MM.1S (cell line): ENCODE results near the gene FCGR3A.
"Not testable (repeated sequence)": the region's sequence is repeated elsewhere in the genome, so short reads cannot be mapped to it uniquely, and the experiment has no call there.

Experiments
- DNase-seq: peaks from one replicate; pipeline ENCODE4 v3.0.0-alpha.2; 2015
- H2AFZ ChIP-seq: fragments of 300-600 bp; sonication (generic); 2 replicates; pipeline ENCODE4 v1.6.0; 2016; ENCODE audit warnings: antibody characterized with exemption, low read length
- H3F3A ChIP-seq: fragments of 300-600 bp; sonication (generic); 2 replicates; pipeline ENCODE4 v1.6.1; 2016; ENCODE audit warnings: mild to moderate bottlenecking, antibody characterized with exemption, low read length, moderate library complexity, mixed read lengths; ENCODE audit not compliant: insufficient read depth
- H3K27ac ChIP-seq: fragments of 300-600 bp; sonication (generic); 2 replicates; pipeline ENCODE4 v1.5.1; 2016; ENCODE audit warnings: mild to moderate bottlenecking, low read length
- H3K27me3 ChIP-seq: fragments of 300-600 bp; sonication (generic); replicated peaks from 2 replicates; pipeline ENCODE4 v1.6.0; 2016; ENCODE audit warnings: low read length; ENCODE audit not compliant: insufficient read depth
- H3K36me3 ChIP-seq: fragments of 300-600 bp; sonication (generic); replicated peaks from 2 replicates; pipeline ENCODE4 v1.6.1; 2016; ENCODE audit warnings: mild to moderate bottlenecking, low read length, mixed read lengths; ENCODE audit not compliant: insufficient read depth
- H3K4me1 ChIP-seq: fragments of 300-600 bp; sonication (generic); 2 replicates; pipeline ENCODE4 v1.6.1; 2016; ENCODE audit warnings: low read length, mixed read lengths
- H3K4me2 ChIP-seq: fragments of 300-600 bp; sonication (generic); 2 replicates; pipeline ENCODE4 v1.6.0; 2016; ENCODE audit warnings: low read depth, low read length
- H3K4me3 ChIP-seq: fragments of 300-600 bp; sonication (generic); 2 replicates; pipeline ENCODE4 v1.5.1; 2016; ENCODE audit warnings: low read length, mixed read lengths
- H3K79me2 ChIP-seq: fragments of 300-600 bp; sonication (generic); 2 replicates; pipeline ENCODE4 v1.6.1; 2016; ENCODE audit warnings: mixed run types, low read length, mixed read lengths
- H3K9ac ChIP-seq: fragments of 300-600 bp; sonication (generic); 2 replicates; pipeline ENCODE4 v1.6.1; 2016; ENCODE audit warnings: low read length, mixed read lengths
- H3K9me2 ChIP-seq: fragments of 300-600 bp; sonication (generic); replicated peaks from 2 replicates; pipeline ENCODE4 v1.6.1; 2016; ENCODE audit warnings: mild to moderate bottlenecking, low read length, mixed read lengths; ENCODE audit not compliant: insufficient read depth
- H3K9me3 ChIP-seq: fragments of 300-600 bp; sonication (generic); replicated peaks from 2 replicates; pipeline ENCODE4 v1.6.1; 2016; ENCODE audit warnings: mild to moderate bottlenecking, low read length, mixed read lengths; ENCODE audit not compliant: insufficient read depth
- H4K20me1 ChIP-seq: fragments of 300-600 bp; sonication (generic); 2 replicates; pipeline ENCODE4 v1.6.1; 2016; ENCODE audit warnings: mild to moderate bottlenecking, low read length, moderate library complexity, mixed read lengths; ENCODE audit not compliant: insufficient read depth

FCGR3A gene

GRCh38 chr1:161554815-161555417 lies 5.3 kb upstream of the FCGR3A start:
- H3K27me3 ChIP-seq, H3K4me1 ChIP-seq, H3K9me2 ChIP-seq, H3K36me3 ChIP-seq, H3K9me3 ChIP-seq, DNase-seq, H3K9ac ChIP-seq, H2AFZ ChIP-seq, H4K20me1 ChIP-seq, H3K79me2 ChIP-seq, H3F3A ChIP-seq, H3K27ac ChIP-seq, H3K4me2 ChIP-seq, H3K4me3 ChIP-seq: not testable (repeated sequence)

DNA sequence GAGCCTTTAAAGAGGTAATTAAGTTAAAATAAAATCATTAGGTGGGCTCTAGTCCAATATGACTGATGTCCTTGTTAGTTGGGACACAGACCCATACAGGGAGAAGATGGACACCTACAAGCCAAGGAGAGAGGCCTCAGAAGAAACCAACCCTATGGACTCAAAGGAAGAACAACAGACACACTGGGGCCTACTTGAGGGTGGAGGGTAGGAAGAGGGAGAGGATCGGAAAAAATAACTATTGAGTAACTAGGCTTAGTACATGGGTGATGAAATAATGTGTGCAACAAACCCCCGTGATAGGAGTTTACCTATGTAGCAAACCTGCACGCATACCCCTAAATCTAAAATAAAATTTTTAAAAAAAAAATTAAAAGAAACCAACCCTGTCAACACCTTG lies 4.7 kb upstream of the FCGR3A start:
- not testable (repeated sequence) for H3K4me1 ChIP-seq, H3K9ac ChIP-seq, H3K36me3 ChIP-seq, H3K4me3 ChIP-seq, DNase-seq, H3K9me2 ChIP-seq, H2AFZ ChIP-seq, H4K20me1 ChIP-seq, H3K79me2 ChIP-seq, H3K27me3 ChIP-seq, H3K27ac ChIP-seq, H3K4me2 ChIP-seq, H3K9me3 ChIP-seq, H3F3A ChIP-seq

- not testable (repeated sequence) for H3K9me3 ChIP-seq, H3K9ac ChIP-seq, H3K4me3 ChIP-seq, DNase-seq, H2AFZ ChIP-seq, H3K36me3 ChIP-seq, H3F3A ChIP-seq, H3K27me3 ChIP-seq, H3K4me1 ChIP-seq, H4K20me1 ChIP-seq, H3K79me2 ChIP-seq, H3K9me2 ChIP-seq, H3K27ac ChIP-seq, H3K4me2 ChIP-seq
Measured at GRCh38 chr1:161553631-161554030, 4.0 kb upstream of the FCGR3A start.

- DNase-seq, H3K9me3 ChIP-seq, H3K9me2 ChIP-seq, H3K36me3 ChIP-seq, H2AFZ ChIP-seq, H3K79me2 ChIP-seq, H3K4me3 ChIP-seq, H3K27ac ChIP-seq, H3K9ac ChIP-seq, H3K27me3 ChIP-seq, H3F3A ChIP-seq, H3K4me1 ChIP-seq, H4K20me1 ChIP-seq, H3K4me2 ChIP-seq: not testable (repeated sequence)
Measured at GRCh38 chr1:161550942-161551341, 1.3 kb upstream of the FCGR3A start.

GRCh38 chr1:161548749-161549406 lies 740 bp downstream of the FCGR3A start:
- H3K27ac ChIP-seq, H3K9ac ChIP-seq, H3K27me3 ChIP-seq, H2AFZ ChIP-seq, DNase-seq, H4K20me1 ChIP-seq, H3K4me2 ChIP-seq, H3F3A ChIP-seq, H3K36me3 ChIP-seq, H3K9me2 ChIP-seq, H3K4me1 ChIP-seq, H3K9me3 ChIP-seq, H3K4me3 ChIP-seq, H3K79me2 ChIP-seq: not testable (repeated sequence)

GRCh38 chr1:161547995-161548741 lies 1.4 kb downstream of the FCGR3A start:
- H3K27me3 ChIP-seq: not testable (repeated sequence)

GRCh38 chr1:161545005-161545731 lies 4.5 kb downstream of the FCGR3A start:
- H3K4me1 ChIP-seq, H3K27ac ChIP-seq, H4K20me1 ChIP-seq, DNase-seq, H3K4me3 ChIP-seq, H3K27me3 ChIP-seq, H3K79me2 ChIP-seq, H3K9ac ChIP-seq, H2AFZ ChIP-seq, H3F3A ChIP-seq, H3K36me3 ChIP-seq, H3K4me2 ChIP-seq, H3K9me2 ChIP-seq, H3K9me3 ChIP-seq: not testable (repeated sequence)

More at GRCh38 chr1:161547995-161548741, 1.4 kb downstream of the FCGR3A start:
- not testable (repeated sequence) for H3K4me2 ChIP-seq, H3K9me2 ChIP-seq, H3K9ac ChIP-seq, H3K4me1 ChIP-seq, H4K20me1 ChIP-seq, H2AFZ ChIP-seq, H3K27ac ChIP-seq, H3K36me3 ChIP-seq, H3K4me3 ChIP-seq, H3F3A ChIP-seq, DNase-seq, H3K9me3 ChIP-seq, H3K79me2 ChIP-seq
